Measurements from ENCODE around the gene MMP8.
"Not testable (repeated sequence)": the region's sequence is repeated elsewhere in the genome, so short reads cannot be mapped to it uniquely, and the experiment has no call there.

Gene MMP8

GRCh38 chr11:102724904-102725500 is at the start of gene MMP8:
TSS of gene MMP8 (minus strand) at chr11:102724954. CDS start at chr11:102724855, 99 bp downstream.
- no peak for DNase-seq (ENCODE audit: low read depth in 1 of 2, low spot score in 1 of 2)

GRCh38 chr11:102773386-102773785 is 48.6 kb upstream of the MMP8 start:
- DNase-seq (ENCODE audit: low read depth in 1 of 2, low spot score in 1 of 2): no peak

GRCh38 chr11:102771351-102771750 is 46.6 kb upstream of the MMP8 start:
- DNase-seq (ENCODE audit: low read depth in 1 of 2, low spot score in 1 of 2): no peak

GRCh38 chr11:102770191-102770590 is 45.4 kb upstream of the MMP8 start:
- no peak for DNase-seq (ENCODE audit: low read depth in 1 of 2, low spot score in 1 of 2)

- DNase-seq (ENCODE audit: low read depth in 1 of 2, low spot score in 1 of 2): no peak
Measured at GRCh38 chr11:102767800-102768199, 43.0 kb upstream of the MMP8 start.

GRCh38 chr11:102763440-102763839 is 38.7 kb upstream of the MMP8 start:
- no peak for DNase-seq (ENCODE audit: low read depth in 1 of 2, low spot score in 1 of 2)

GRCh38 chr11:102762361-102762767 is 37.6 kb upstream of the MMP8 start:
- DNase-seq (ENCODE audit: low read depth in 1 of 2, low spot score in 1 of 2): no peak

- DNase-seq (ENCODE audit: low read depth in 1 of 2, low spot score in 1 of 2): no peak
Measured at GRCh38 chr11:102761646-102762238, 37.0 kb upstream of the MMP8 start.

GRCh38 chr11:102760344-102761035 is 35.7 kb upstream of the MMP8 start:
- DNase-seq (ENCODE audit: low read depth in 1 of 2, low spot score in 1 of 2): no peak

- no peak for DNase-seq (ENCODE audit: low read depth in 1 of 2, low spot score in 1 of 2)
Measured at GRCh38 chr11:102757823-102758549, 33.2 kb upstream of the MMP8 start.

GRCh38 chr11:102753267-102753666 is 28.5 kb upstream of the MMP8 start:
- no peak for DNase-seq (ENCODE audit: low read depth in 1 of 2, low spot score in 1 of 2)

GRCh38 chr11:102751673-102752072 is 26.9 kb upstream of the MMP8 start:
- no peak for DNase-seq (ENCODE audit: low read depth in 1 of 2, low spot score in 1 of 2)

GRCh38 chr11:102749101-102749722 is 24.5 kb upstream of the MMP8 start:
- no peak for DNase-seq (ENCODE audit: low read depth in 1 of 2, low spot score in 1 of 2)

GRCh38 chr11:102746746-102747578 is 22.2 kb upstream of the MMP8 start:
- not testable (repeated sequence) for DNase-seq (ENCODE audit: low read depth in 1 of 2, low spot score in 1 of 2)

- no peak for DNase-seq (ENCODE audit: low read depth in 1 of 2, low spot score in 1 of 2)
Measured at GRCh38 chr11:102734650-102735049, 9.9 kb upstream of the MMP8 start.

- no peak for DNase-seq (ENCODE audit: low read depth in 1 of 2, low spot score in 1 of 2)
Measured at GRCh38 chr11:102733232-102733875, 8.6 kb upstream of the MMP8 start.

GRCh38 chr11:102730944-102731343 is 6.2 kb upstream of the MMP8 start:
- DNase-seq (ENCODE audit: low read depth in 1 of 2, low spot score in 1 of 2): not testable (repeated sequence)

- DNase-seq (ENCODE audit: low read depth in 1 of 2, low spot score in 1 of 2): no peak
Measured at GRCh38 chr11:102729849-102730815, 5.4 kb upstream of the MMP8 start.

GRCh38 chr11:102727890-102728289 is 3.1 kb upstream of the MMP8 start:
- DNase-seq (ENCODE audit: low read depth in 1 of 2, low spot score in 1 of 2): no peak
